PFSK-1 (cell line): ENCODE results near the gene KRT37.

ENCODE experiments used
- FOXP2 ChIP-seq: optimal IDR thresholded peaks from 2 replicates; pipeline ENCODE3; 2011; ENCODE audit warnings: borderline replicate concordance, control low read depth, inconsistent platforms; ENCODE audit not compliant: insufficient read depth; ENCODE audit errors: extremely low read length, extremely low read depth
- POLR2AphosphoS5 ChIP-seq: IDR thresholded peaks from 2 replicates; pipeline ENCODE4 v1.6.1; 2012; ENCODE audit warnings: low read depth, mild to moderate bottlenecking, control low read depth, low read length, moderate library complexity
- REST ChIP-seq, 2 experiments: IDR thresholded peaks; 2 replicates each; pipeline versions ENCODE4 v1.6.1 to v1.8.0; 2011 to 2012; ENCODE audit warnings: low read depth in 2 of 2, low read length in 2 of 2, control low read depth in 1 of 2, inconsistent platforms in 1 of 2, mild to moderate bottlenecking in 1 of 2, moderate library complexity in 1 of 2; ENCODE audit not compliant: insufficient read depth in 1 of 2
- SIN3A ChIP-seq: IDR thresholded peaks from 2 replicates; pipeline ENCODE4 v1.6.1; 2012; ENCODE audit warnings: mild to moderate bottlenecking, low read length, moderate library complexity, borderline replicate concordance; ENCODE audit not compliant: insufficient read depth
- TAF1 ChIP-seq: IDR thresholded peaks from 2 replicates; pipeline ENCODE4 v1.6.1; 2012; ENCODE audit warnings: low read length, control low read depth, borderline replicate concordance; ENCODE audit not compliant: insufficient read depth

KRT37 gene

GRCh38 chr17:41403404-41404023 is 20.9 kb downstream of the KRT37 start:
- TF ChIP-seq REST (IDR thresholded peaks at IDR 0.05; ENCODE audit: insufficient read depth in 1 of 2, low read depth in 2 of 2, low read length in 2 of 2): no peak
- no peak for TF ChIP-seq TAF1
- TF ChIP-seq FOXP2: no peak
- no peak for TF ChIP-seq POLR2AphosphoS5
- no peak for TF ChIP-seq SIN3A

GRCh38 chr17:41402161-41402560 is 22.2 kb downstream of the KRT37 start:
- no peak for TF ChIP-seq REST (IDR thresholded peaks at IDR 0.05; ENCODE audit: insufficient read depth in 1 of 2, low read depth in 2 of 2, low read length in 2 of 2)
- no peak for TF ChIP-seq POLR2AphosphoS5
- TF ChIP-seq SIN3A: no peak
- TF ChIP-seq TAF1: no peak
- TF ChIP-seq FOXP2: no peak

DNA sequence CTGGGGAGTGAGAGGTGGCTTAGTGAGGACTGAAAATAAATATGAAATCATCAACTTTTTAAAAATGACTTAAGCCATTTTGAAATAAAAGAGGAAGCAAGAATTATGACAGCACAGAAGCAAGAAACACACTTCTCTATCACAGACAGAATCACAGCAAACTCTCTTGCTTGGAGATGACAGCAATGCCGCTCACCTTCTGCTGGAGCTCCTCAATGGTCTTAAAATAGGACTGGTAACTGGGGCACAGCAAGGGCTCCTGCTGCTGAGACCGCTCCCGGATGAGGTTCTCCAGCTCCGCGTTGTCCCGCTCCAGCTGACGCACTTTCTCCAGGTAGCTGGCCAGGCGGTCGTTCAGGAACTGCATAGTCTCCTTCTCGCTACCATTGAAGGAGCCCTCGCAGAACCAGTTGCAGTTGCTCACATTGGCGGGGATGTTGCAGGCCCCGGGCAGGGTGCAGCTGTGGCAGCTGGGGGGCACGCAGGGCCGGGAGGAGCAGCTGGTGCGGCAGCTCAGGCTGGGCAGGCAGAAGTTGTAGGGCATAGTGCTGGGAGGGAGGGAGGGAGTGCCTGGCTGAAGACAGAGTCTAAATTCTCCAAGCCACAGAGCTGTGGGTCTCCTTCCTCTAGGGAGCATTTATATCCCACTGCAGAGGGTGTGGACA is 27.3 kb downstream of the KRT37 start, which contains the start of gene KRT31:
KRT31 (minus strand) TSS at position 613 of the 665 bp plus-strand sequence; CDS start at position 544, 69 bp downstream.
- TF ChIP-seq POLR2AphosphoS5 (no peak), SIN3A (no peak), FOXP2 (no peak), TAF1 (no peak), REST (IDR thresholded peaks at IDR 0.05; ENCODE audit: insufficient read depth in 1 of 2, low read depth in 2 of 2, low read length in 2 of 2) (no peak)

DNA sequence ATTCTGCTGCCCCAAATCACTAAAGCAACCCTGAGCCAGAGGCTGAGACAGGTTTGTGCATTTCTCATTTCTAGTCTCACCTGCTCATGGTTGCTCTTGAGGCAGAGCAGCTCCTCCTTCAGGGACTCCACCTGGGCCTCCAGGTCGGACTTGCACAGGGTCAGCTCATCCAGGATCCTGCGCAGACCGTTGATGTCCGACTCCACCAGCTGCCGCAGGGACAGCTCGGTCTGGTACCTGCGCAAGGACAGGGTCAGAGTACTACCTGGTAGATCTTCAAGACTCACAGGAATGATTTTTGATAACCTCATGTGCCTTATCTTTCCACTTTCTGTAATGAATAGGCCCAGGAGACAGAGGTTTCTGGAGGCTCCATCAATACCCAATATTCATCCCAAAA is 28.0 kb downstream of the KRT37 start:
- no peak for TF ChIP-seq SIN3A
- no peak for TF ChIP-seq POLR2AphosphoS5
- no peak for TF ChIP-seq TAF1
- no peak for TF ChIP-seq REST (IDR thresholded peaks at IDR 0.05; ENCODE audit: insufficient read depth in 1 of 2, low read depth in 2 of 2, low read length in 2 of 2)
- no peak for TF ChIP-seq FOXP2
